Endothelial cell of umbilical vein (primary cell): ENCODE data around the gene PCSK6. TPM values are rescaled to one million over a fixed set of nuclear protein-coding genes. Genes with fewer than 3 reads are reported as not detected.

Source experiments
- BruUV-seq: library from RNA; stranded (reverse); fragments of 400-500 nt; replicated peaks from 2 replicates; lab custom pipeline; 2021; lab: Mats Ljungman, UMichigan
- CTCF ChIA-PET: fragments of 300-600, 350-600 bp; sonication (Branson Sonifier 250); formaldehyde crosslinking; loops from one replicate; lab custom pipeline; 2021; ENCODE audit warnings: antibody characterized with exemption, inconsistent platforms; lab: Charles Lee
- POLR2A ChIA-PET: fragments of 300-600, 350-600 bp; sonication (Branson Sonifier 250); formaldehyde crosslinking; loops from one replicate; lab custom pipeline; 2021; ENCODE audit warnings: antibody characterized with exemption, inconsistent platforms; lab: Charles Lee
- DNase-seq: peaks from one replicate; pipeline ENCODE4 v3.0.0-alpha.2; 2011; ENCODE audit warnings: low read depth, low spot score
- FAIRE-seq: peaks from 2 replicates; lab custom pipeline; 2011; peaks lifted over from hg19 to GRCh38; lab: Jason Lieb, UNC
- H2AFZ ChIP-seq: 2 replicates; pipeline ENCODE4 v1.6.0; 2012; ENCODE audit warnings: low read depth, low read length, control low read depth, inconsistent platforms
- H3K27ac ChIP-seq: 2 replicates; pipeline ENCODE4 v1.5.1; 2011; ENCODE audit warnings: low read depth, mild to moderate bottlenecking, control low read depth, low read length, moderate library complexity; ENCODE audit not compliant: insufficient read depth
- H3K27me3 ChIP-seq, 2 experiments: 2 replicates each; pipeline versions ENCODE4 v1.6.0 to v1.6.1; 2011; ENCODE audit warnings: low read length in 2 of 2, mixed read lengths in 1 of 2; ENCODE audit not compliant: control insufficient read depth in 2 of 2, insufficient read depth in 2 of 2
- H3K36me3 ChIP-seq, 2 experiments: 2 replicates in 1 of 2; 3 replicates in 1 of 2; pipeline ENCODE4 v1.5.1; 2011; ENCODE audit warnings: low read length in 2 of 2, mild to moderate bottlenecking in 1 of 2, moderate library complexity in 1 of 2; ENCODE audit not compliant: control insufficient read depth in 2 of 2, insufficient read depth in 2 of 2; ENCODE audit errors: extremely low read depth in 1 of 2
- H3K4me1 ChIP-seq: 3 replicates; pipeline ENCODE4 v1.5.1; 2011; ENCODE audit warnings: mild to moderate bottlenecking, low read length; ENCODE audit not compliant: control insufficient read depth, insufficient read depth; ENCODE audit errors: extremely low read depth
- H3K4me2 ChIP-seq: 2 replicates; pipeline ENCODE4 v1.6.1; 2011; ENCODE audit warnings: low read length, control low read depth, mixed read lengths; ENCODE audit not compliant: insufficient read depth
- H3K4me3 ChIP-seq, 3 experiments: fragments of 200-600 bp in 1 of 3; sonication (generic), shearing (Covaris generic) in 1 of 3; replicated peaks in 1 of 3; 2 replicates each; pipeline ENCODE4 v1.5.1; 2011 to 2016; ENCODE audit warnings: control low read depth in 3 of 3, low read length in 3 of 3, mild to moderate bottlenecking in 2 of 3, inconsistent platforms in 1 of 3, low read depth in 1 of 3, moderate library complexity in 1 of 3; ENCODE audit not compliant: insufficient read depth in 1 of 3
- H3K79me2 ChIP-seq: 2 replicates; pipeline ENCODE4 v1.6.0; 2012; ENCODE audit warnings: low read length, inconsistent platforms; ENCODE audit not compliant: control insufficient read depth, insufficient read depth
- H3K9ac ChIP-seq: replicated peaks from 2 replicates; pipeline ENCODE3; 2011; ENCODE audit warnings: low read length, control low read depth; ENCODE audit not compliant: insufficient read depth; ENCODE audit errors: extremely low read depth
- H3K9me1 ChIP-seq: replicated peaks from 3 replicates; pipeline ENCODE4 v1.6.0; 2011; ENCODE audit warnings: mild to moderate bottlenecking, low read length; ENCODE audit not compliant: control insufficient read depth, insufficient read depth; ENCODE audit errors: extremely low read depth
- H3K9me3 ChIP-seq: replicated peaks from 2 replicates; pipeline ENCODE4 v1.5.1; 2012; ENCODE audit warnings: low read length, inconsistent platforms; ENCODE audit not compliant: control insufficient read depth, insufficient read depth
- H4K20me1 ChIP-seq: replicated peaks from 2 replicates; pipeline ENCODE3; 2011; ENCODE audit warnings: mild to moderate bottlenecking, low read length; ENCODE audit not compliant: control insufficient read depth, insufficient read depth; ENCODE audit errors: extremely low read depth
- CTCF ChIP-seq, 2 donors: IDR thresholded peaks; 1 replicate in 1 of 2; 2 replicates in 1 of 2; pipeline ENCODE4 v1.5.1; 2011; ENCODE audit warnings: low read length in 2 of 2, mild to moderate bottlenecking in 2 of 2, moderate library complexity in 2 of 2, control low read depth in 1 of 2, inconsistent platforms in 1 of 2, low read depth in 1 of 2; ENCODE audit not compliant: insufficient read depth in 1 of 2; ENCODE audit errors: extremely low read depth in 1 of 2
- EZH2 ChIP-seq: IDR thresholded peaks from 2 replicates; pipeline ENCODE4 v1.6.1; 2012; ENCODE audit warnings: borderline replicate concordance, low read depth, mild to moderate bottlenecking, moderate library complexity, low read length, inconsistent platforms; ENCODE audit not compliant: severe bottlenecking
- FOS ChIP-seq: IDR thresholded peaks from 2 replicates; pipeline ENCODE4 v1.6.1; 2011; ENCODE audit warnings: mild to moderate bottlenecking, low read length, moderate library complexity, borderline replicate concordance; ENCODE audit not compliant: insufficient read depth
- GATA2 ChIP-seq: IDR thresholded peaks from 2 replicates; pipeline ENCODE4 v1.7.0; 2011; ENCODE audit warnings: low read depth, mild to moderate bottlenecking, moderate library complexity, mixed read lengths, low read length; ENCODE audit not compliant: insufficient read length, insufficient read depth
- JUN ChIP-seq: IDR thresholded peaks from 2 replicates; pipeline ENCODE4 v1.6.1; 2011; ENCODE audit warnings: borderline replicate concordance, low read depth; ENCODE audit not compliant: insufficient read length, insufficient read depth
- MAX ChIP-seq: IDR thresholded peaks from 2 replicates; pipeline ENCODE4 v1.6.1; 2011; ENCODE audit not compliant: insufficient read depth, insufficient read length
- MYC ChIP-seq: IDR thresholded peaks from one replicate; pipeline ENCODE4 v1.6.1; 2011; ENCODE audit warnings: mild to moderate bottlenecking, low read depth, low read length
- POLR2A ChIP-seq: IDR thresholded peaks from 2 replicates; pipeline ENCODE4 v1.6.1; 2012; ENCODE audit warnings: low read depth, mild to moderate bottlenecking, control low read depth, low read length
- POLR2AphosphoS5 ChIP-seq: IDR thresholded peaks from 2 replicates; pipeline ENCODE4 v1.6.1; 2012; ENCODE audit warnings: low read depth, mild to moderate bottlenecking, control low read depth, low read length, moderate library complexity; ENCODE audit not compliant: insufficient read depth
- dilution Hi-C: fragments of 300-500 bp; cut with MboI; formaldehyde crosslinking; loops from one replicate; pipeline ENCODE4 v1.15.0; 2019; ENCODE audit warnings: low sequenced_read_pairs; ENCODE audit not compliant: extremely low pct_ligation_motif_present
- intact Hi-C: fragments of 100-400 bp; cut with micrococcal nuclease; formaldehyde crosslinking; loops from one replicate; pipeline ENCODE4 v1.10.0; 2022
- polyA plus RNA-seq, 4 experiments: library from polyadenylated mRNA; depleted of rRNA in 3 of 4; stranded (reverse) in 3 of 4; unstranded in 1 of 4; fragments of >200 nt; gene quantifications; 2 replicates each; pipeline versions ENCODE4 v1.2.1 to v1.2.3, GENCODE V29; 2011 to 2012; ENCODE audit warnings: missing spikeins in 1 of 4
- total RNA-seq: library from RNA; stranded (reverse); gene quantifications from 2 replicates; pipeline ENCODE4 v1.2.3, GENCODE V29; 2021

The PCSK6 gene
- total and polyA plus RNA-seq, 2 donors (not counting 3 experiments of a cell fraction or from before 2014, with no cell fraction given), result 0.18 to 0.69 TPM

- FAIRE-seq (no peak), DNase-seq (no peak)
- Histone ChIP-seq H3K36me3 (no peaks in the 10 kb centered on the region), H2AFZ (no peak overlapping the region), H3K27me3 (no peaks in the 10 kb centered on the region), H3K27ac (no peak overlapping the region), H3K9ac (no peak overlapping the region), H3K4me1 (no peaks in the 10 kb centered on the region), H3K79me2 (no peaks in the 10 kb centered on the region), H3K9me3 (no peaks in the 10 kb centered on the region), H3K4me2 (no peak overlapping the region), H3K4me3 (no peak overlapping the region), H3K9me1 (no peaks in the 10 kb centered on the region), H4K20me1 (no peaks in the 10 kb centered on the region)
- intact Hi-C loops, result no loop called here
- TF ChIP-seq MAX (no peak), POLR2AphosphoS5 (no peak), MYC (no peak), JUN (no peak), POLR2A (no peak), EZH2 (no peak), GATA2 (no peak), FOS (no peak), CTCF (IDR thresholded peaks at IDR 0.05; ENCODE audit: extremely low read depth in 1 of 2, insufficient read depth in 1 of 2, low read depth in 1 of 2, low read length in 2 of 2) (no peak)
- ChIA-PET CTCF (no interaction called here), POLR2A (no interaction called here)
- BruUV-seq, result no TSS peak
- dilution Hi-C loops, result no loop called here
These were observed 137.8 kb downstream of the PCSK6 start for GRCh38 chr15:101351736-101352135.
